HG03558 (cell line): ENCODE measurements around the gene PI4KA.

ENCODE experiments used
- ATAC-seq: cut with Tn5 transposase; IDR thresholded peaks from one replicate; pipeline ENCODE4 v1.9.1; 2021; ENCODE audit warnings: moderate number of reproducible peaks; ENCODE audit not compliant: unreplicated experiment; ENCODE audit errors: extremely low read depth

PI4KA gene

DNA sequence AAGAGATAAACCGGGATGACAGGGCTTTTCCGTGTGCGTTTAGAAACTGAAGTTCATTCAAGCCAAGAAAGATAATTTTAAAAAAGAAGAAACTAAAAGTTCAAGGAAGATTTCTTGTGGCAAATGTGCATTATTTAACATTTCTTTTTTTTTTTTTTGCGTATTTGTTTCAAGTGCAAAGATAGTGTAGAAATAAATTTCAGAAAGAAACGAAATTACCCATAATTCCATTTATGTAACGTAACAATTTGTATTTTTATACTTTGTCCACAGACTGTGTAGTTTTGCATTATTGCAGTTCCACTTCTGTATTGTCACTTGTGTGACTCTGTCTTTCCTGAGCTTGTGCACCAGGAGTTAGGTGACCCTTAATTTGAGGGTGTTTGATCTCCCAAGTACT lies 24.2 kb upstream of the PI4KA start:
- no peak for ATAC-seq

DNA sequence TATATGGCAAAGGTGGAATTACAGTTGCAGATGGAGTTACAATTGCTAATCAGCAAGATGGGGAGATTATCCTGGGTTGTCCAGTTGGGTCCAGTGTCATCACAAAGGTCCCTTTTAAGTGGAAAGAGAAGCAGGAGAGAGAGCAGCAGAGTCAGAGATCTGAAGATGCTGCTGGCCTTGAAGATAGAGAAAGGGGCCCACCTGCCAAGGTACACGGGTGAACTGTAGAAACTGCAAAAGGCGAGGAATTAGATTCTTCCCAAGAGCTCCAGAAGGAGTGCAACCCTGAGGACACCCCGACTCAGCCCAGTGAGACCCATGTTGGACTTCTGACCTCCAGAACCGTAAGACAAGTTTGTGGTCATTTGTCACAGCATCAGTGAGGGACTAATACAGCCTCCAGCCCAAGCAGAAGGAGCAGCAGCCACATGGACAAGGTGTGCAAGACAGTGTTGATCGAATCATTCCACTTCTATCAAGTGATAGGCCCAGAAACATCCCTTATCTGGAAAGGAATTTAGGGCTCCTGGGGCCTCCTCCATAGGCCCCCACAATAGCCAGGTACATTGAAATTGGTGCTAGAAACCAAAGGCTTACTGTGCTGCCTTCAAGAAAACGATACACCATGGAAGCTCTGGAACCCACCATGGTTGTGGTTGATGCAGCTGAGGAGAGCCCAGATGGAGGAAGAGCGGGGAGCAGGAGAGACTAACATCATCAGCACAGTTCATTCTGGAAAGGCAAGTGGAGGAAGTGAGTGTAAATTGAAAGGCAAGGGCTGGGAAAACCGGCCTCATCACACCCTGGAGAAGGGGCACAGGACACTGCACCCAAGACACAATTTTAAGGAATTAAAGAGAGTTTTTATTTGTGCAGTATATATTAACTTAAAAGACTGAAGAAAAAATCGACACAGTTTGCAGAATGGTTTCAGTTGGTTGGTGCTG lies 23.5 kb upstream of the PI4KA start:
- no peak for ATAC-seq

DNA sequence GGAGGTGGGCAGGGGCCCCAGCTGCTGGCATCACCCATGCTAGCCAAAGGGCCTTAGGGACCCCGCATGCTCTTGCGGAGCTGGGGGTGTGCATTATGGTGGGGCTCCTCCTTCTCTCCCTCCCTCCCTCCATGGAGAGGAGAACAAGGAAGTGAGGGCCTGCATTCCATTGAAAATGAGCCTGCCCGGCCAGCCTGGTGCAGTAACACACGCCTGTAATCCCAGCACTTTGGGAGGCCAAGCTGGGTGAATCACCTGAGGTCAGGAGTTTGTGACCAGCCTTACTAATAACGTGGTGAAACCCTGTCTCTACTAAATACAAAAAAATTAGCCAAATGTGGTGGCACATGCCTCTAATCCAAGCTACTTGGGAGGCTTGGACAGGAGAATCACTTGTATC lies 22.6 kb upstream of the PI4KA start:
- ATAC-seq = no peak

DNA sequence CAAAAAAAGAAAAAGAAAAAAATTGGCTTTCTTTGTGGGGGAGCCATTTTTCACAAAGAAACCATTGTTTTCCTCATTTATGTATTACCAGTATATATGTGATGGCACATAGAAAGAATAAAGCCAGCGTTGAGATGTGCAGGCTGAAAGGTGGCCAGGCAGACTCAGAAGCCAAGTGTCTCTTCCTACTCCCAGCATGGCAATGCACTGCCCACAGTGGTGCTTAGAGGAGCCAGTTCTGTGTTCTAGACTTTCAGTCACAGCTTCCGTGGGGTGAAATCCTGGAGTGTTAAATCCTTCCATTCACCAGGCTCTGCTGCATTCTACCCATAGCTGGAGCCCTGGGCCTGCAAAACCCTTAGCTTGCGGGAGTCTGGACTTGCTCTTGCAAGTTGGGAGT lies 19.1 kb upstream of the PI4KA start:
- no peak for ATAC-seq

DNA sequence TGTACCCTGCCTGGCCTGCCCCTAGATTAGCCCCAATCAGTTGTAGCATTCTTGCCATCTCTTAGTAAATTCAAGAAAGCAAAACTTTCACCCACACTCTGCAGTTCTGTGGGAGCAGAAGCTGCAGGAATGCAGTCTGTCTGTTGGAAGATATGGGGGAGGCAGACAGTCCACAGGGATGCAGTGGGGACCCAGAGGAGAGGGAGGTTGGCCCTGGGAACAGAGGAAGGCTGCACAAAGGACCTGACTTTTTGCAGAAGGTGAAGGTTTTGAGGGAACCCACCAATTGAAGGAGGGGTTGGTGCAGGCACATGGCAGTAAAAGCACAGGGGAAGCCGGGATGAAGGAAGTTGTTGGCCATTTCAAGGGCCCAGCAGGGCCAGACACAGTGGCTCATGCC lies 16.7 kb upstream of the PI4KA start:
- ATAC-seq = no peak

DNA sequence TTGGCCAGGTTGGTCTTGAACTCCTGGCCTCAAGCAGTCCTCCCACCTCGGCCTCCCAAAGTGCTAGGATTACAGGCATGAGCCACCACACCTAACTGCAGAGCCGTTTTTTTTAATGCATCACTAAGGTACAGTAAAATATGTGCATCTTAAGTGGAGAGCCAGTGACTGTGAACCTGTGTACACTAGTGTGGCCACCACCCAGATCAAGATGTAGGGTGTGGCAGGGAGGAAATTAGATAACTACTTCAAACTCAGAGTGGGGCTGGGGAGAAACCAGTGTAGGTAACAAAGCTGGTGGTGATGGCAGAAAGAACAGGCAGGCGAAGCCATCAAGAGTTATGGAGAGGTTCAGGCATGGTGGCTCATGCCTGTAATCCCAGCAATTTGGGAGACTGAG lies 14.6 kb upstream of the PI4KA start:
- no peak for ATAC-seq

DNA sequence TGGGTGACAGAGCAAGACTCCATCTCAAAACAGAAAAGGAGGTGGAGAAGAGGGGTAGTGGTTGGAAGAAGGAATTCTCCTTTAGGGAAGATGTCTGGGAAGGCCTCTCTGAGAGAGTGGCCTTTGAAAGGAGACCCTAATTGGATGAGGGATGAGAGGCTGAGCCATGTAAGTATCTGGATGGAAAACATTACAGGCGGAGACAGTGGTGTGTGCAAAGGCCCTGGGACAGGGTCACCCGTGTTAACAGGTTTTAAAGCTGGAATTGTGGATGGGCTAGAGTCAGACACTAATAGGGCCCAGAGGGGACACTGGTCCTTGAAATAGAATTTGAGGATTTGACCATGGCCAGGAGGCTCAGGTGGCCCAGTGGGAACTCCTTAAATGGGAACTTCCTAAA lies 10.6 kb upstream of the PI4KA start:
- no peak for ATAC-seq

DNA sequence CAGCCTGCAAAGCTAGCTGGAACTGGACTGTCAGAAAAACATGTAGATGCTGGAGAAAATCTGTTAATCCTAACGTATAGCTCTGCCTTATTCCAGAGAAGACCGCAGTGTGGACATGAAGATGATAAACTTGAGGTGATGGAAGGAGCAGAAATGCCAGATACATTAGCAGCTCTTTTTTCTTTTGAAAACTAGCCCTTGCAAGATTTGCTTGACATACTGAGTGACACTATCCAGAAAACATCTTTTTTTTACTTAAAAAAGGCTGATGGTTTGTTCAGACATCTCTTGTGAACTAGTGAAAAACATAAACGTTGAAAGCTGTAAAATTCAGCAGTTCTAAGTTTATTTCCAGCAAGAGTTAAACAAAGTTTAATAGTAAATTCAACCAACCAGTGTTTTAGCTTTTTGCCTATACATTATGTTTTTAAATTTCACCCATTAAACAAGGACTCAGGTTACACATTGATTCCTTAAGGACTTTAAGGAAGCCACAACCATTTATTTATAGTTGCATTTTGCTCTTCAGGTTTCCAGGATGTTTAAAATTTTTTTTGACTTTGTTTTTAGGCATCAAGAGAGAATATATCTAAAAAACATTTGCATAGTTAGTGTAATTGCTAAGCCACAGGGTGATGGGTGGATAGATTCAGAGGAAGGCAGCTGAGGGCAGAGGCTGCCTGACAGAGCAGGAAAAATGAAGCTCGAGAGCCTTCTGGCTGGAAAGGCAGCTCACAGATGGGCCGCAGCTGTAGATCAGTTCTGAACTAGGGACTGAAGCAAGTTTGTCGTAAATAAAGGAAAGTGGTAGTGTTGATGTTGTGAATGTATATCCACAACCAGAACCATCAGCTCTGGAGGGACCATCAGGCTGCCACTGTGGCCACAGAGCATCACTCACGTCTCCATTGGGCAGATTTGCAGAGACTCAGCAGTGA lies 9.7 kb upstream of the PI4KA start:
- ATAC-seq = no peak

DNA sequence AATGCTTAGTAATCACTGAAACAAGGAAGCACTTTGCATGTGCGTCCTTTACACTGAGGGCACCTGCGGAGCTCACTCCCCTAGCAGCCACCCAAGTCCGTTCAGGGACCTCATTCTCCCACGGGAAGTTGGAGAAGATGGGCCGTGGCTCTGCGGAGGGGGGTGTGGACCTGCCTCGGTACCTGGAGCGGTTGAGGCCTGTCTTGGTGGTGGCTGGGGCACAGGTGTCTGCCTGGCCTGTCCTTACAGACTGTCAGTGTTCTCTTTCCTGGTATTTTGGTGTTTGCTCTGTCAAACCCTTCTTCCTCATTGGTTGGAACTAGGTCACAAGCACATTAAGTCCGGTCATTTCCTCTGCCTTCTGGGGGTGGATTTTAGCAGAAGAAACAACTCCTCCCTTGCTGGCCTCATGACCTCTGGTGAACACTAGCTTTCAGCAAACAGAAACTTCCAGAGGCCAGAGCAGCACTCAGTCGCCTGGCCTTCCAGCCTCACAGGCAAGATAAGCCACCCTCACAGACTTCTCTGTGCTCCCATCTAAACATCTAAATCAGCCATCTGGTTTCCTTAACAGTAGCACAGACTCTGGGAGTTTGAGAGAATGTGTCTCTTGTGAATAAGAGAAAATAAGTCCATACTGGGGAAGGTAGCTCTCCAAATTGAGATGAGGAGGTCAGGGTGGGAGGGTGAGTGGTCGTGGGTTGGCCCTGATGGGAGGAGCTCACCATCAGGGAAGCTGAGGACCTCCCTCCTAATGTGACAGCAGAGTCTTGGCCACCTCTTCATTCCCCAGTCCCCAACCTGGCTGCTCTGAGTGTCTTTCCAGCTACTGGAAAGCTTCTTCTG lies 8.8 kb upstream of the PI4KA start:
- no peak for ATAC-seq

DNA sequence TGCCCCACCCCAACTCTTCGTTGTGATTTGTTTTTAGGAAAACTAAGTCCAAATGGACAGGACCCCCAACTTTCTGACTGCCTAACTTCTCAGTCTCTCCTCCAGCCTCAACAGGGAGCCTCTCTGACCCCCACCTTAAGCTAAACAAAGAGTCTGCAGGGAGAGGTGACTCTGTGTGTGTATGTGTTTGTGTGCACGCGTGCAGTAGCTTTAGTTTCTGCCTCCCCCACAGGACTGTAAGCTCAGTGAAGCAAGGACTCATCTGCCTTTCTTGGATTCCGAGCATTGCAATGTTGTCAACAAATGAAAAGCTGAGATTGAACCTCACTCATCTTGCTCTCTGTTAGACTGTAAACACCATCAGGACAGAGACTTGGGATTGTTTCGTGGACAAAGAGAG lies 8.1 kb upstream of the PI4KA start:
- no peak for ATAC-seq

DNA sequence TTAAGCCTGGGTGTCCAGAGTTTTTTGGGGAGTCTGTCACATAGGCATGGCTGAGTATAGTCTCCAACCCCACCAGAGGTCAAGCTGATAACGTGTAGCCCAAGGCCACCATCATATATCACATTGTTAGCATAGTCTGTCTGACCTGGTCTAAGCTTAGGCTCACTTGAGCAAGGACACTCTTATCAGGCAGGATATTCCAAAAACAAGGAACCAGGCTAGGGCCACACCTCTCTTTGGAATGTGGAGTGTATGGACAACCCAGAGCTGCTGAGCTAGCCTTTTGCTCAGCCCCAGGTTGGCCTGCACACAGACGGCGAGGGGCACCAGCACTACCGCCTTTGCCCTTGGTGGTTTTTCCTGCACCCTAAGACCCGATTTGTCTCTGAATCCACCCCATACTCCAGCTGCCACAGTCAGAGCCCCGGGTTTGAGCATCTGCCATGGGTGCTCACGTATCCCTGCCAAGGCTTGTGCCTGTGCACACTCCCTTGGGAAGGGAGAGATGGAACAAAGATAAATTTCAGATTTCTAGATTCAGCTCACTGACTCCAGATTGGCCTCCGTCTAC lies 7.3 kb upstream of the PI4KA start:
- no peak for ATAC-seq

DNA sequence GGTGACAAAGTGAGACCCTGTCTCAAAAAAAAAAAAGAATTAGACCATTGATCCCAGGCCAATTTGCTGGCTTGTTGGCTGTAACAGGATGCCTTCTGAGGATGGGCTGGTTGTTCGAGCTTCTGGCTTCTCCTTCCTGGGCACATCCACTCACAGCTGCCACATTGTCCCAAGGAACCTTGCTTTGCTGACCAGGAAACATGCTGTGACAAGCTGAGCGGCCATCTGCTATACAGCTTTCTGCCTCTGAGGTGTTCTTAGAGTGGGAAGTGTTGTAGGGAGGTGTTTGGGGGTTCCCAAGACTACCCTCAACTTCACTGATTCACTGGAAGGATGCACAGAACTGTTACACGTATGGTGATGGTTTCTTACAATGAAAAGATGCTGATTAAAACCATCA lies 6.7 kb upstream of the PI4KA start:
- no peak for ATAC-seq

DNA sequence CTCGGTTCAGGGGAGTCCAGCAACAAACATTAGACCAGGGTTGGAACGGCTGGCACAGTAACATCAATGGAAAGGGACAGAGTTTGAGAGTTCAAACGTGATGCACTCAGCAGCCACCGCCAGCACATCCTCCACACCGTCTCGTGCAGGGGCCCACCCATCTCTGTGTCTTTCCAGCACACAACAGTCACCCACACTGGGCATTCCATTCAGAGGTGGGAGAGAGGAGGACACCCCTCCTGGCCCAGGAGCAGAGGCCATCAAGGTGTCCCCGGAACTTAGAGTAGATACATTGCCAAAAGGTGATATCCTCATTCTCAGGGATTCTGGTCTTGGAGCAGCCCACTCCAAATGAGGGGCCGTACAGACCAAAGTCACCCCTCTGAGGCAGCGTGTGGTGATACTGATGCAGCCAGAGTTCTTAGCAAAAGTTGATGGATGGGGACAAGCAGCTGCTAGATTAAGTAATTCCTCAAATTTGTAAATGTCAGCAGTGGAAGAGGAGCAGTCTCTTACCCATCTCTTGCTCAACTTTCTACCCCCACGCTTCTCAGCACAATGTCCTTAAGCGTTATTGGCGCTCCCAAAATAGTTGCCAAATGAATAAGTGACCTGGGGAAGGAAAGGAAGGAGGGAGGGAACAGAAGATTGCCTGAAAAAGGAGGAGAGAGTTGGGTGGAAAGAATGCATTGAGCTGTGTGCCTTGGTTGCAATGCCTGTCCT lies 5.7 kb upstream of the PI4KA start:
- ATAC-seq = no peak

DNA sequence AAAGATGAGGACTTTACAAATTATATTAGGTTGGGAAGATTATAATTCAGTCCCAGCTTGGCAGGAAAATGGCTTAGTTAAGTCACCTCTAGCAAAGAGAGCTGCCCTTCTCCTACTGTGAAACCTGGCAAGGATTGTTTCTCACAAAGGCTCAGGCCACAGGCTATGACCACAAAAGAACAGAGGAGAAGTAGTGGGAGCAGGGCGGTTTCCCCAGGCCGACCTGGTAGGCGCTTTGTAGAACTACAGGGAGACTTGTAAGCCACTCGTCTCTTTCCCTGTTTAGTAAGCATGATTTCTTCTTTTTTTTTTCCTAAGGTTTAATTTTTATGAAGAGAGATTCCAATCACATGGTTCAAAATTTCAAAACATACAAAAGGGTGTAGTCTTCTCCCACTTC lies 4.8 kb upstream of the PI4KA start:
- no peak for ATAC-seq

DNA sequence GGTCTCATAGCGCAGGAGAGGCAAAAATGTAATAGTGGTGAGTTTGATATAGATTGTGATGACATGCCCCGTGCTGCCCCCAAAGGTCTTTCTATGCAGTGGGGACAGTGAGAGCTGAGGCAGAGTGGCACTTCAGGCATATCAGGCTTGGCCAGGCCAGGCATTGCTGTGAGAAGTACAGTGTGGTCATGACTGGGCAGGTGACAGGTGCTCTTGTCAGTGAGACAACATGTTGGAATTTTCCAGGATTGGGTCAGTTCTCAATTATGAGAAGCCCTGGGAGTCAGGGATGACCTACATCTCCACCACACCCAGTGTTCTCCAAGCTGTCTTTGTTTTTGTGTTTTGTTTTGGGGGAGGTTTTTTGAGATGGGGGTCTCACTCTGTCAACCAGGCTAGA lies 3.9 kb upstream of the PI4KA start:
- no peak for ATAC-seq

DNA sequence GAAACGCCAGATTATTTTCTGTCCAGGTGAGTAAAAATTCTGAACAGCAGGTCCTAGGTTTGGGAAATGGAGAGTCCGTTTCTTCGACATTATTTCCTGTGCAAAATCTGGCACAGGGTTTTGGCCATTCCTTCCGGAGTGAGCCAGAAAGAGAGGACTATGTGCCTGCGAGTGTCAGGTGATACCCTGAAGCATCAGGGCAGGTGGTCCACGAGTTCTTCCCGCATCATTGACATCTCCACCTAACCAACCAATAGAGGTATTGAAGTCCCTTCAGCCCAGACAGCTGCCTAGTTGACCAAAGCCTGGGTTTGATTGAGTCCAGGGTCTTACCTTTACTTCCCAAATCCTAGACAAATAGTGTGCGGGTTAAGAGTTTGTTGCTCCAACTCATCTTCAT lies 1.0 kb upstream of the PI4KA start:
- no peak for ATAC-seq

DNA sequence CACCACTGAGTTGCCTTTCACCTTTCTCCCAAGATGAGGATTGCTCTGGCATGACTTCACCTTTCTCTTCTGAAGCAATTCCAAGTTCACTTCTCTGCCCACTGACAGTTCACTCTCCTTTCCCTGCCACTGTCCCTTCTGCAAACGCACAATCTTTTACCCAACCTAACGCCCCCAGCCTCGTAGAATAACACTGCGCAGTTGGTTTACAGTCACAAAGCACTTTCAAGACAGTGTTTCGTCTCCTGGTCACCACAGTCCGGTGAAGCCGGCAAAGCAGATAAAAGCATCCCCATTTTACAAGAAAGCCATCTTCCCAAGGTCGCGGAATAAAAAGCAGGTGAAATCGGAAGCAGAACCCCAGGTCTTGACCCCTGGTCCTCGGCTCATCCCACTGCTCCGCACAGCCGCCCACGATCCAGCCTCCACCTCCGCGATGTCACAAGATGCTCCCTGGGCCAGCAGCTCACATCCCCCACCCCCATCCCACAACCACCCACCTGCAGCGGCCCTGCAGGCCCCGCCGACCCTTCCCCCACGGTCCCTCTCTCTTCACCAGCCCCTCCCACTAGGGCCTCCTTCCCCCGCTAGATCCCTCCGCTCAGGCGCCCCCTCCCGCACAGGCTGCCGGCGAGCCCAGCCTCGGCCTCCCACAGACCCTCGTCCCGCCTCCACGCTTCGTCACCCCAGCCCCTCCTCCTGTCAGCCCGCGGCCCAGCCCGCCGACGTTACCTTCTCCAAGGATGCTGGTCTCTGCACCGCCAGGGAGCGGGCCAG lies 585 bp downstream of the PI4KA start:
- ATAC-seq = peak; percentile 23

DNA sequence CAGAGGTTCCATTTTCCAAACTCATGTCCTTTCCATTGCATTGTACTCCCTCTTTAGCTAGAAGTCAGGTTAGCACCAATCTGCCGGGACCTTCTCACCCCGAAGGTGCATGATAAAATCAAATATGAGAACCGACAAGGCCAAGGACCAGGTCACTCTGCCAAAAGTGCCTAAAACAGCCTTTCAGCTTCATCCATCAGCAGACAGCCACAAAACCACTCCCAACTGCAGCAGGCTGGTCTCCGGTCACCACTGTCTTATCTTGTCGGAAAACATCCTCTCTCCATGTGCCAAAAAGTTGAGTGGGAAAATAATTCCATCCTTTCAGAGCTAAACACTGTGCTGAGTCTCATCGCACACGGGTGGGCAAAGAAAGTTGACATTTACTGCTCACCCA lies 1.4 kb downstream of the PI4KA start:
- ATAC-seq = no peak

DNA sequence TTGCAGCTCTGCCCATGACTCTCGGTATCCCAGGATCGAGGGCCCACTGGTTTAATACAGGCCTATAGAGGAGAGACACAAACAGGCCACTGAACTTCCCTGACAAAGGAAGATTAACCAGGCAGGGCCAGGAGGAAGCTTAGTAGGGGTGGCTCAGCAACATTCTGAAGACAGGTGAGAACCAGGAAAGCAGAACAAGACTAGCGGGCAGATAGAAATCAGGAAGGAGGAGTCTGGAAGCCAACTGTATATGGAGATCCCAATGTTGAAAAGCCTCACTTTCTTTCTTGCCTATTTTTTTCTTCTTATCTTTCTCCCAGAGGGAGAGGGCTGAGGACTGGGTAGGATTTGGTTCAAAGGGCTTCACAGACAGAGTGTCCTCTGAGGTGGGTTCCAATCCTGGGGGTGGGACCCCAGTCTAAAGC lies 5.4 kb downstream of the PI4KA start:
- no peak for ATAC-seq
